ENCODE measurements around the gene RNF38.
A peak's percentile ranks its signal among the peaks of the same experiment; 100 is the strongest.

DNA sequence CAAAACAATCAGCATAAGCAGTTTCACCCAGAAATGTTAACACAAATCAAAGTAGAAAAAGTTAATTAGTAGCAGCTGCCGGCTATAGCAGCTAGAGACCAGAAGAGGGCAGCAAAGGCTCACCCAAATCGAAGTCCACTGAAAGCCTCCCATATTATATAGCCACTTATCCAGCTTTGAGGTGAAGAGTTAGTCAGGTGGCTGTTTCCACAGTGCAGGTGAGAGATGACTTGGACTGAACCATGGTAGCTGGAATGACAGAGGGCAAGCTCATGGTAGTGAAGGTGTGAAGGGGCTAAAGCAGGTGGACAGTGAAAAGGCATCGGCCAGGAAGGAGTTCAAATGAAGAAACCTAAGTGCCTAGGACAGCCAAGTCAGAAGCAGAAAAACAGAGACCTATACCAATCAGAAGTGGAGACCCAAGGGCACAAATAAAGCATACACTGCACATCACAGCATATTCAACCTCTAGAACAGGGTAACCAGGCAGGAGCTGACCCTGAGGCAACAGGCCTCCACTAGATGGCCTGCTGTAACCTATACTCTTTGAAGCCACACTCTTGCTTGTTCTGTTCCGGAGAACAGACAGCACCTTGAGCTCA lies 7.2 kb upstream of the RNF38 start:
- TF ChIP-seq, protein P1, sequence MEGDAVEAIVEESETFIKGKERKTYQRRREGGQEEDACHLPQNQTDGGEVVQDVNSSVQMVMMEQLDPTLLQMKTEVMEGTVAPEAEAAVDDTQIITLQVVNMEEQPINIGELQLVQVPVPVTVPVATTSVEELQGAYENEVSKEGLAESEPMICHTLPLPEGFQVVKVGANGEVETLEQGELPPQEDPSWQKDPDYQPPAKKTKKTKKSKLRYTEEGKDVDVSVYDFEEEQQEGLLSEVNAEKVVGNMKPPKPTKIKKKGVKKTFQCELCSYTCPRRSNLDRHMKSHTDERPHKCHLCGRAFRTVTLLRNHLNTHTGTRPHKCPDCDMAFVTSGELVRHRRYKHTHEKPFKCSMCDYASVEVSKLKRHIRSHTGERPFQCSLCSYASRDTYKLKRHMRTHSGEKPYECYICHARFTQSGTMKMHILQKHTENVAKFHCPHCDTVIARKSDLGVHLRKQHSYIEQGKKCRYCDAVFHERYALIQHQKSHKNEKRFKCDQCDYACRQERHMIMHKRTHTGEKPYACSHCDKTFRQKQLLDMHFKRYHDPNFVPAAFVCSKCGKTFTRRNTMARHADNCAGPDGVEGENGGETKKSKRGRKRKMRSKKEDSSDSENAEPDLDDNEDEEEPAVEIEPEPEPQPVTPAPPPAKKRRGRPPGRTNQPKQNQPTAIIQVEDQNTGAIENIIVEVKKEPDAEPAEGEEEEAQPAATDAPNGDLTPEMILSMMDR (IDR thresholded peaks at IDR 0.05 in 8 of 11, conservative IDR thresholded peaks at IDR 0.05 in 3 of 11), result peak; percentile 64 to 94 (median 90)
- no peak for TF ChIP-seq POLR2AphosphoS5 (IDR thresholded peaks at IDR 0.05)

Data from spleen (tissue), 7 donors.